Tibial nerve (tissue), 3 donors: ENCODE data around the gene PPP2R1B.

Experiments
- POLR2A ChIP-seq, 2 donors: fragments of 450-650 bp; IDR thresholded peaks; one replicate each; pipeline ENCODE4 v1.6.1; 2017; ENCODE audit warnings: antibody characterized with exemption in 2 of 2, mild to moderate bottlenecking in 2 of 2, moderate library complexity in 2 of 2
- TF ChIP-seq, protein P1 (sequence below), 5 experiments: fragments of 200-600 bp in 3 of 5; fragments of 450-650 bp in 2 of 5; sonication (generic) in 3 of 5; IDR thresholded peaks; one replicate each; pipeline ENCODE4 v1.5.1; 2016 to 2019; ENCODE audit warnings: antibody characterized with exemption in 5 of 5, mild to moderate bottlenecking in 3 of 5, moderate library complexity in 2 of 5

DNA sequence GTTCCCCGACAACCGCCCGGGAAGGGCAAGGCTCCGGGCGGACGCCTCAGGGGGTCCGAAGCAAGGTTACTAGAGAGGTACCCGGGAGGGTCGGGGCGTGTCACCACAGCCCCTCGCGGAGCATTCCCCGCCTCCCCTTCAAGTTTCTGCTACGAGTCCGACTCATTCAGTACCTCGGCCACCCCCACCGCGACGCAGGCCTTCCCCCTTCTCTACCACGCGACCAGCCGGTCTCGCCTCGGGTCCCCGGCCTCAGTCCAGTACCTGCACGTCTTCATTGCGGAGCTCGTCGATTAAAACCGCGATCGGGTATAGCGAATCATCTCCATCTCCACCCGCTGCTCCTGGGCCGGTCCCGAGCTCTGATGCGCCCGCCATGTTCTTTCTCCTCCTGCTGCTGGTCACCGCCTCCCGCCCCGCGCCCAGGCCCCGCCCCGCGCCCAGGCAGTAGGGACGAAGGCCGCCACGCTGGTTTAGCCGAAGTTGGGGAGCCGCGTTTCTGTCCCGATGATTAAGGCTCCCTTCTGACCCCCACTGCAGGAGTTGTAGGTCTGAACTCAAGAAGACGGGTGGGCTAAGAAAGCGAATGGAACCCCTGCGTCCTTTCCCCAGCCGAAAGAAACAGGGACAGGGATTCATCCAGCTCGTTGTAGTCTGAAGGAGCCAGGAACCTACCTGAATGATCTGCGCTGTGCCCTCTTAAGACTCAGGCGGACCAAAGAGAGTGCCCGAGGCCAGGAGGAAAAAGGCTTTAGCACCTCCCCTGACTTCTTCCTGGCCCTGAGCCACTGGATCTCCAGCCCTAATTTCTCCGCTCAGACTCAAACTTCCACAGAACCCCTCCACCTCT, at the start of gene PPP2R1B:
- TF ChIP-seq, protein P1, sequence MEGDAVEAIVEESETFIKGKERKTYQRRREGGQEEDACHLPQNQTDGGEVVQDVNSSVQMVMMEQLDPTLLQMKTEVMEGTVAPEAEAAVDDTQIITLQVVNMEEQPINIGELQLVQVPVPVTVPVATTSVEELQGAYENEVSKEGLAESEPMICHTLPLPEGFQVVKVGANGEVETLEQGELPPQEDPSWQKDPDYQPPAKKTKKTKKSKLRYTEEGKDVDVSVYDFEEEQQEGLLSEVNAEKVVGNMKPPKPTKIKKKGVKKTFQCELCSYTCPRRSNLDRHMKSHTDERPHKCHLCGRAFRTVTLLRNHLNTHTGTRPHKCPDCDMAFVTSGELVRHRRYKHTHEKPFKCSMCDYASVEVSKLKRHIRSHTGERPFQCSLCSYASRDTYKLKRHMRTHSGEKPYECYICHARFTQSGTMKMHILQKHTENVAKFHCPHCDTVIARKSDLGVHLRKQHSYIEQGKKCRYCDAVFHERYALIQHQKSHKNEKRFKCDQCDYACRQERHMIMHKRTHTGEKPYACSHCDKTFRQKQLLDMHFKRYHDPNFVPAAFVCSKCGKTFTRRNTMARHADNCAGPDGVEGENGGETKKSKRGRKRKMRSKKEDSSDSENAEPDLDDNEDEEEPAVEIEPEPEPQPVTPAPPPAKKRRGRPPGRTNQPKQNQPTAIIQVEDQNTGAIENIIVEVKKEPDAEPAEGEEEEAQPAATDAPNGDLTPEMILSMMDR (IDR thresholded peaks at IDR 0.05), result peak in 1 of 5 experiments; percentile 12
- peak; percentile 45 to 78 for TF ChIP-seq POLR2A (IDR thresholded peaks at IDR 0.05)
